ENCODE measurements around the gene RXFP4. TPM values are rescaled to one million over a fixed set of nuclear protein-coding genes. Genes with fewer than 3 reads are reported as not detected.
A peak's percentile ranks its signal among the peaks of the same experiment; 100 is the strongest.
"Not testable (repeated sequence)": the region's sequence is repeated elsewhere in the genome, so short reads cannot be mapped to it uniquely, and the experiment has no call there.

The RXFP4 gene
- total RNA-seq, 1 experiment from 2014 or later, result not detected

- Histone ChIP-seq H3K4me3 (peak overlapping the region; percentile 11; the same call in 1 of the 2 replicates), H4K20me1 (ENCODE audit: insufficient read depth) (no peaks in the 10 kb centered on the region), H3K36me3 (ENCODE audit: low read depth) (0 out of 2 replicates have a peak, but pooled peaks cover 1% of the 10 kb centered on the region), H3F3A (ENCODE audit: insufficient read depth, low read depth) (peaks cover 57% of the 10 kb centered on the region), H3K27ac (peak overlapping the region; percentile 90), H3K27me3 (ENCODE audit: insufficient read depth, low read depth) (no peaks in the 10 kb centered on the region), H2AFZ (no peak overlapping the region), H3K9me2 (ENCODE audit: insufficient read depth) (no peaks in the 10 kb centered on the region), H3K4me2 (peak overlapping the region; percentile 62), H3K4me1 (replicated peaks; ENCODE audit: insufficient read depth) (peaks cover 24% of the 10 kb centered on the region), H3K9me3 (ENCODE audit: insufficient read depth, low read depth) (no peaks in the 10 kb centered on the region), H3K79me2 (ENCODE audit: low read depth) (no peaks in the 10 kb centered on the region)
- peak; percentile 44 to 87 for DNase-seq
- intact Hi-C loops (cut with micrococcal nuclease; ENCODE audit: unreplicated experiment), result loop anchor here (1.0 to 2.0 kb wide), 2 partner anchors 17 to 34 kb away; partner anchors contain the start of genes RIT1 and SYT11
- BruUV-seq (replicated peaks), result TSS peak; percentile 95
- CTCF ChIA-PET, result no interaction called here
- POLR2A ChIA-PET (ENCODE audit: unreplicated experiment), result interaction anchor here (0.6 kb wide), 6 partner anchors 16 to 699 kb away, joined by 3 to 6 read pairs (median 4); partner anchors contain the start of genes ASH1L and GON4L
- TF ChIP-seq CTCF (conservative IDR thresholded peaks at IDR 0.05) (no peak), EZH2 (IDR thresholded peaks at IDR 0.05; ENCODE audit: low read depth) (no peak)
These were observed 47.9 kb upstream of the RXFP4 start for GRCh38 chr1:155893389-155894142.

- H2AFZ ChIP-seq; H3K9me2 ChIP-seq (ENCODE audit: insufficient read depth); H4K20me1 ChIP-seq (ENCODE audit: insufficient read depth); H3K27me3 ChIP-seq (ENCODE audit: insufficient read depth, low read depth); intact Hi-C loops (cut with micrococcal nuclease; ENCODE audit: unreplicated experiment); CTCF ChIA-PET; H3K4me2 ChIP-seq; H3K27ac ChIP-seq; H3K9me3 ChIP-seq (ENCODE audit: insufficient read depth, low read depth); BruUV-seq (replicated peaks); H3K4me3 ChIP-seq; H3K79me2 ChIP-seq (ENCODE audit: low read depth): not testable (repeated sequence)
- POLR2A ChIA-PET (ENCODE audit: unreplicated experiment), result interaction anchor here (0.6 kb wide), 1 partner anchor 9 kb away, joined by 3 read pairs; no protein-coding TSS in a partner anchor
- peaks cover 24% of the 10 kb centered on the region for H3K4me1 ChIP-seq (replicated peaks; ENCODE audit: insufficient read depth)
- H3F3A ChIP-seq (ENCODE audit: insufficient read depth, low read depth), result peaks cover 76% of the 10 kb centered on the region
- peaks cover 21% of the 10 kb centered on the region for H3K36me3 ChIP-seq (ENCODE audit: low read depth)
- peak in 1 of 2 experiments; percentile 37 for DNase-seq
These were observed 45.8 kb upstream of the RXFP4 start for GRCh38 chr1:155895617-155896016.

- H3K27me3 ChIP-seq (ENCODE audit: insufficient read depth, low read depth), result not testable (repeated sequence)
These were observed 45.0 kb upstream of the RXFP4 start for GRCh38 chr1:155896476-155896875.

GRCh38 chr1:155897746-155898145 is 43.7 kb upstream of the RXFP4 start:
- no peaks in the 10 kb centered on the region for H3K27me3 ChIP-seq (ENCODE audit: insufficient read depth, low read depth)
- no peak overlapping the region for H2AFZ ChIP-seq
- no peak overlapping the region for H3K4me2 ChIP-seq
- TF ChIP-seq CTCF (conservative IDR thresholded peaks at IDR 0.05), result no peak
- TF ChIP-seq EZH2 (IDR thresholded peaks at IDR 0.05; ENCODE audit: low read depth), result no peak
- peaks cover 80% of the 10 kb centered on the region for H3F3A ChIP-seq (ENCODE audit: insufficient read depth, low read depth)
- peaks cover 5% of the 10 kb centered on the region; the same call in 1 of the 2 replicates for H4K20me1 ChIP-seq (ENCODE audit: insufficient read depth)
- no peak for DNase-seq
- POLR2A ChIA-PET (ENCODE audit: unreplicated experiment), result no interaction called here
- peaks cover 30% of the 10 kb centered on the region for H3K36me3 ChIP-seq (ENCODE audit: low read depth)
- intact Hi-C loops (cut with micrococcal nuclease; ENCODE audit: unreplicated experiment), result no loop called here
- peaks cover 18% of the 10 kb centered on the region for H3K4me1 ChIP-seq (replicated peaks; ENCODE audit: insufficient read depth)
- no peak overlapping the region for H3K27ac ChIP-seq
- no peaks in the 10 kb centered on the region for H3K9me2 ChIP-seq (ENCODE audit: insufficient read depth)
- no peaks in the 10 kb centered on the region for H3K9me3 ChIP-seq (ENCODE audit: insufficient read depth, low read depth)
- H3K79me2 ChIP-seq (ENCODE audit: low read depth), result no peaks in the 10 kb centered on the region
- no TSS peak for BruUV-seq (replicated peaks)
- CTCF ChIA-PET, result no interaction called here
- H3K4me3 ChIP-seq, result no peak overlapping the region

More at GRCh38 chr1:155896476-155896875, 45.0 kb upstream of the RXFP4 start:
- H3K9me3 ChIP-seq (ENCODE audit: insufficient read depth, low read depth); H3K4me2 ChIP-seq; H3K27ac ChIP-seq; DNase-seq; BruUV-seq (replicated peaks); H4K20me1 ChIP-seq (ENCODE audit: insufficient read depth); POLR2A ChIA-PET (ENCODE audit: unreplicated experiment); H3K79me2 ChIP-seq (ENCODE audit: low read depth); H2AFZ ChIP-seq; H3K9me2 ChIP-seq (ENCODE audit: insufficient read depth); intact Hi-C loops (cut with micrococcal nuclease; ENCODE audit: unreplicated experiment); CTCF ChIA-PET; H3K4me3 ChIP-seq: not testable (repeated sequence)
- H3K36me3 ChIP-seq (ENCODE audit: low read depth), result peaks cover 29% of the 10 kb centered on the region
- H3K4me1 ChIP-seq (replicated peaks; ENCODE audit: insufficient read depth), result peaks cover 24% of the 10 kb centered on the region
- H3F3A ChIP-seq (ENCODE audit: insufficient read depth, low read depth), result peaks cover 85% of the 10 kb centered on the region
